GM21825 (cell line): Measurements from ENCODE around the gene FBXL16.

Experiments
- ATAC-seq: cut with Tn5 transposase; IDR thresholded peaks from one replicate; pipeline ENCODE4 v1.9.1; 2021; ENCODE audit warnings: mild to moderate bottlenecking, moderate library complexity; ENCODE audit not compliant: unreplicated experiment

FBXL16 gene

GRCh38 chr16:666572-666971 is 39.0 kb downstream of the FBXL16 start:
- no peak for ATAC-seq

GRCh38 chr16:662597-662996 is 43.0 kb downstream of the FBXL16 start:
- no peak for ATAC-seq

GRCh38 chr16:662095-662494 is 43.5 kb downstream of the FBXL16 start:
- ATAC-seq, result no peak

GRCh38 chr16:661184-661821 is 44.3 kb downstream of the FBXL16 start:
- ATAC-seq, result no peak

GRCh38 chr16:660459-661183 is 45.0 kb downstream of the FBXL16 start:
- peak; percentile 27 for ATAC-seq

GRCh38 chr16:660132-660458 is 45.5 kb downstream of the FBXL16 start:
- no peak for ATAC-seq

- no peak for ATAC-seq
Measured at GRCh38 chr16:659618-660017, 46.0 kb downstream of the FBXL16 start.

GRCh38 chr16:658679-659571 is 46.7 kb downstream of the FBXL16 start:
- ATAC-seq, result no peak

- ATAC-seq, result no peak
Measured at GRCh38 chr16:657487-657886, 48.1 kb downstream of the FBXL16 start.

- no peak for ATAC-seq
Measured at GRCh38 chr16:654034-654433, 51.6 kb downstream of the FBXL16 start.

GRCh38 chr16:652454-653305 is 52.9 kb downstream of the FBXL16 start:
- ATAC-seq, result no peak

- ATAC-seq, result no peak
Measured at GRCh38 chr16:651844-652243, 53.8 kb downstream of the FBXL16 start.

- ATAC-seq, result no peak
Measured at GRCh38 chr16:649631-650030, 56.0 kb downstream of the FBXL16 start.

- ATAC-seq, result peak; percentile 58
Measured at GRCh38 chr16:648781-649589, 56.6 kb downstream of the FBXL16 start, which contains the start of gene WDR90. Gene WDR90, plus strand, starts transcription at chr16:649365. Its CDS starts 52 bp downstream, at chr16:649417.

GRCh38 chr16:648071-648780 is 57.4 kb downstream of the FBXL16 start:
- ATAC-seq, result no peak

GRCh38 chr16:647173-647902 is 58.3 kb downstream of the FBXL16 start:
- ATAC-seq, result no peak

GRCh38 chr16:646679-647172 is 58.9 kb downstream of the FBXL16 start:
- ATAC-seq, result no peak
